Left kidney (tissue), 2 donors: ENCODE data around the gene MAP3K13. TPM values are rescaled to one million over a fixed set of nuclear protein-coding genes. Genes with fewer than 3 reads are reported as not detected.
"Not testable (repeated sequence)": the region's sequence is repeated elsewhere in the genome, so short reads cannot be mapped to it uniquely, and the experiment has no call there.

Experiments
- DNase-seq: peaks from one replicate; pipeline ENCODE4 v3.0.0-alpha.2; 2013
- polyA plus RNA-seq: library from polyadenylated mRNA; unstranded; fragments of 120-200 nt; gene quantifications from one replicate; pipeline ENCODE4 v1.2.1, GENCODE V29; 2013; ENCODE audit not compliant: insufficient read length

The MAP3K13 gene
- polyA plus RNA-seq, 1 donor: 56.1 TPM

DNA sequence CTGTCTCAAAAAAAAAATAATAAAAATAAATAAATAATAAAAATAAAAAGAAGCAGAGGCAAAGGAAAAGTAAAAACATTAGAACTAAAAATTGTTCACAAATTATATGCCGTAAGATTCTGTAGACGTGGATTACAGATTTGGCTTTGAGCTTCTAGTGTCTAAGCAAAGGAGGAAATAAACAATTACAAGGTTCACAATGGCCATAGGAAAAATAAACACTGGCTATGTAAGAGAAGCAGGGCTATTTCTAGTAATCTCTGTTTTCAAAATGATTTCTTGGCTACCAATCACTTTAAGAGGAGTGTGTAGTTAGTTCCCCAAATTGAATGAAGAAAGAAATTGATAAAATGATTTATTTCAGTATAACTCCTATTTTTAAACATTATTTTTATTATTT lies 81.4 kb downstream of the MAP3K13 start:
- DNase-seq: no peak

DNA sequence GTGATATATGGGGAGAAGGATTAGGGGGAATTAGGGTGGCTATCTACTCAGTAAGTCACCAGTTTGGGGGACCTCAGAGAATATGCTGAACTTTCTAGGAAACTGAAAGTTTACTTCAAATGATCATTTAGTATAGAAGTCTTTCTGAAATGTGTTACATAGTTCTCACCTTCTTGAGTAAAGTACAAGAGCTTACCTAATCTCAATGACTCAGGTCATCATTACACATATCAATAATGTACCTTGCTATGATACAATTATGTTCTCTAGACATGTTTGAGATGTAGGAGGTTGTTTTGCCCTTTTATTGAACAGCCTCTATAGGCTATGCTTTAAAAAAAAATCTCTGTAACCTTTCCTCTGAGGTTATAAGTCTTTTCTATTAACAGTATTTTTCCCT lies 85.2 kb downstream of the MAP3K13 start:
- no peak for DNase-seq

DNA sequence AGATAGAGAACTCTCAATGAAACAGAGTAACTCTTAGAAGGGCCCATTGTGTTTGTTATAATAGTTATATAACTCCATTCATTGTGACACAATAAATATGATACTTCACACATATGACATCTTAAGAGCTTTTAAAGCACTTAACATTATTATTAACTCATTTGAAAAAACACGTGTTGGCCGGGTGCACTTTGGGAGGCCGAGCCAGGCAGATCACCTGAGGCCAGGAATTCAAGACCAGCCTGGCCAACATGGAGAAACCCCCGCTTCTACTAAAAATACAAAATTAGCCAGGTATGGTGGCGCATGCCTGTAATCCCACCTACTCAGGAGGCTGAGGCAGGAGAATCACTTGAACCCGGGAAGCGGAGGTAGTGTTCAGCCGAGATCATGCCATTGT lies 88.5 kb downstream of the MAP3K13 start:
- not testable (repeated sequence) for DNase-seq

DNA sequence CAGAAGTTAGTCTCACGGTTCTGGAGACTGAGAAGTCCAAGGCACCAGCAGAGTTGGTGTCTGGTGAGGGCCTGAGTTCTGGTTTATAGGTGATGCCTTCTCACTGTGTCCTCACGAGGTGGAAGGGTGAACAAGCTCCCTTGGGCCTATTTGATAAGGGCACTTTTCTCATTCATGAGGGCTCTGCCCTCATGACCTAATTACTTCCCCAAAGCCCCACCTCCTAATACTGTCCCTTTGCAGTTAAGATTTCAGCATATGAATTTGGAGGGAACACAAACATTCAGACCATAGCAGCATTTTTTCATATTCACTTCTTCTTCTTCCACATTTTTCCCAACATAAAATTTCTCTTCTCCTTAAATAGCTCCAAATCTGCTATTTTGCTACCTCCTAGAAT lies 94.4 kb downstream of the MAP3K13 start:
- no peak for DNase-seq

DNA sequence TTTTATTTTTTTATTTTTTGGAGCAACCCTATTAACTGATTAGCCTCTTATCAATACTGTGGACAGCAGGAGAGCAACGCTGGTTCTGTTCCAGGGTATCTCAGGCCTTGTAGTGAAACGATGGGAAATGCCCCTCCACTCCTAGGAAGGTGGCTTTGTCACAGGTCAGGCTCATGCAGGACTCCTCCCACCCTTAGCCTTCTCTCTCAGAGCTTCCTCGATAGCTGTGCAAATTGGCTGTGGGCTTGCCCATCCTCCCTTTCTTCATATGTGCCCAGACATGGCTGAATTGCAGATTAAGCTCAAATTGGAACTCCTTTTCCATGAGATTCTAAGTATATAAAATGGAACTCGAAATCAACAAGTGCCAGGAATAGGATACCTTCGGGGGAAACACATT lies 97.4 kb downstream of the MAP3K13 start:
- no peak for DNase-seq

DNA sequence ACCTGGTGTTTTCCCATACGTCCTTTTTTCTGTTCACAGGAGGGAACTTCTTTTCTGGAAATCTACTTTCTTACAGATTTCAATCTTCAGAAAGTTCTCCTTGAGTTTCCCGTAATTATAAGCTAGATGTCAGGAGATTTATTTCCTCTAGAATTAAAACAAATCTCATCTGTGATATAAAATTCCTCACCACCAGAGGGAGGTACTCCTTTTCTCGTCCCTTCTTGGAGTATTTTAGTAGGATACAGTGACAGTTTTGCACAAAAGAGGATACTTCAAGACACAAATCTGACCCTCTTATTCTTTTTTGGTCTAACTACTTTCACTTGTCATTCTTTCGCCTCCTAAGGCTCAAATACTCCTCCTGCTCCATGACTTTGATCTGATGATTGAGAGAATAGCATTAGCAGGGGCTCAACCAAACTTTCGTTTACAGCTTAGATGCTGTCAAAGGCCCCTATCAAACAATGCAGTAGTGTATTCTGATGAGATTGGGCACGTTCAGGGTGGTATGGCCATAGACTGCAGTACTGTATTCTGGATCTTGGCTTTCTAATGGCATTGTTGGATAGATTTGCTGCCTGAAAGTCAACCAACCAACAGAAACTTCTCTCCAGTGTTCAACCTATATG lies 97.9 kb downstream of the MAP3K13 start:
- DNase-seq: peak; percentile 1

DNA sequence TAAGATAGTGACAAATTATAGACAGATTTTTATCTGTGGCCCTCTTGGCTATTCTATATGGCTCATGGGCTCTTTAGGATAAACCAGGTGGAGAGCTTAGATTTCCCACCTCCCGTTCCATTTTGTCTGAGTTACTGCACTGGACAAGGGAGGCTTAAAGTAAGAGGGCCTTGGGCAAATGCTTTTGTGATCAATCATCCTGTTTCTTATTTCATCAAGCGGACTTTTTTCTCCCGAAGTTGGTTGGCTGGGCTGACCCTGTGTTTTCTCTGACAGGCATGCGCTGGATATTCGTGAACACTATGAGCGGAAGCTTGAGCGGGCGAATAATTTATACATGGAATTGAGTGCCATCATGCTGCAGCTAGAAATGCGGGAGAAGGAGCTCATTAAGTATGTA lies 102.5 kb downstream of the MAP3K13 start:
- DNase-seq: no peak

DNA sequence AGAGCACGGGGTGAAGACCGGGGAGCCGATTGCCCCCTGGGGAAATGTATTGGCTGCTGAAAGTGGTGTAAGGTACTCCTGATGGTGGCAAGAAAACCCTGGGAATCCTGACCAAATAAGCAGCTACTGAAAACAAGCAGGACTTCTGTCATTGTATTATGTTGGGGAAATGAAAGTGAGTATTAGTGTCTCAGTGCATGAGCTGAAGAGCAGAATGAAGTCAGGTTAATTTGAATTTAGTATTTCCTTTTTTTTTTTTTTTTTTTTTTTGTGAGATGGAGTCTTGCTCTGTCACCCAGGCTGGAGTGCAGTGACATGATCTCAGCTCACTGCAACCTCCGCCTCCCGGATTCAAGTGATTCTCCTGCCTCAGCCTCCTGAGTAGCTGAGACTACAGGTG lies 103.2 kb downstream of the MAP3K13 start:
- not testable (repeated sequence) for DNase-seq

DNA sequence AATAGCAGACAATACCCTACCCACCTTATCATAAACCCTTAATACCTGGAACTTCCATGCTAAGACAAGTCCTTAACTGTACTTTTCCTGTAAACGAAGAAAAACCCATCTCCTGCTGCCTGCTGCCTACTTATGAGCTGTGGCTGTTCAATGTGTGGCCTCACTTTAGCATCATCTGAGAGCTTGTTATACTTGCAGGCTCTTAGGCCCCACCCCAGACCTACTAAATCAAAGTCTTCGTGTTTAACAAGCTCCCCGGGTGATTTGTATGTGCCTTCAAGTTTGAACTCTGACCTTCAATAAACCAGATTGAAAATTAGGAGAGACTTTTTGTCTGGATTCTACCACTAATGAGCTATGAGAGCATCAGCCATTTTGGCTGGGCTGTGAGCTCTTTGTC lies 106.6 kb downstream of the MAP3K13 start:
- DNase-seq: no peak

DNA sequence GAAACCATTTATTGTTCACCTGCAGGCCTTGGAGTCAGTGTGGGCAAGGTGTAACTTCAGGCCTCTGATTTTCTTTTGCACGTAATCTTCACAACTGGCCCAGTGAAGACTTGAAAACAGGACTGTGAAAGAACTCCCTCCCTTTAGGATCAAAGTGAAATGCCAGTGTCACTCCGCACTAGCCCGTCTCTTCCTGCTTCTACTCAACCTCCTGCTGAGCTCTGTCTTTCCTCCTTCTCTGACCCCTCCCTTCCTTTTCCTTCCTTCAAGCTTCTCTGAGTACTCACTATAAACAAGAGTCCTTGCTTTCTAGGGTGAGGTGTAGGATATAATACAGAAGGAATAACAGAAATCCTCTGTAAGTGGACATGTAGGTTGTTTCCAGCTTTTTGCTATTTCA lies 107.4 kb downstream of the MAP3K13 start:
- no peak for DNase-seq

DNA sequence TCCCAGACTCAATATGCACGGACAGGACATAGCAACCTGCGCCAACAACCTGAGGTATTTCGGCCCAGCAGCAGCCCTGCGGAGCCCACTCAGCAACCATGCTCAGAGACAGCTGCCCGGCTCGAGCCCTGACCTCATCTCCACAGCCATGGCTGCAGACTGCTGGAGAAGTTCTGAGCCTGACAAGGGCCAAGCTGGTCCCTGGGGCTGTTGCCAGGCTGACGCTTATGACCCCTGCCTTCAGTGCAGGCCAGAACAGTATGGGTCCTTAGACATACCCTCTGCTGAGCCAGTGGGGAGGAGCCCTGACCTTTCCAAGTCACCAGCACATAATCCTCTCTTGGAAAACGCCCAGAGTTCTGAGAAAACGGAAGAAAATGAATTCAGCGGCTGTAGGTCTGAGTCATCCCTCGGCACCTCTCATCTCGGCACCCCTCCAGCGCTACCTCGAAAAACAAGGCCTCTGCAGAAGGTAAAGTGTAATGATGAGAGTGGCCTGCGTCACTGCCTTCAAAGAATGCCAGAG lies 110.4 kb downstream of the MAP3K13 start:
- no peak for DNase-seq

DNA sequence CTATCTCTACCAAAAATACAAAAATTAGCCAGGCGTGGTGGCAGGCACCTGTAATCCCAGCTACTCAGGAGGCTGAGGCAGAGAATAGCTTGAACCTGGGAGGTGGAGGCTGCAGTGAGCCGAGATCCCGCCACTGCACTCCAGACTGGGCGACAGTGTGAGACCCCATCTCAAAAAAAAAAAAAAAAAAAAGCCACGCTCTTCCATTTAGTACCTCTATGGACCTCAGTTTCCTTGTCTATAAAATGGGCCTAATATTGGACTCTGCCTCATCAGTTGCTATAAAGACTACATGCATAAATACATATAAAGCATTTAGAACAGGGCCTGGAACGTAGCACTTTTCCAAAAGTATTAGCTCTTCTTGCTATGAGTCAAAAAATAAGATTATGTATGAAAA lies 112.0 kb downstream of the MAP3K13 start:
- not testable (repeated sequence) for DNase-seq

DNA sequence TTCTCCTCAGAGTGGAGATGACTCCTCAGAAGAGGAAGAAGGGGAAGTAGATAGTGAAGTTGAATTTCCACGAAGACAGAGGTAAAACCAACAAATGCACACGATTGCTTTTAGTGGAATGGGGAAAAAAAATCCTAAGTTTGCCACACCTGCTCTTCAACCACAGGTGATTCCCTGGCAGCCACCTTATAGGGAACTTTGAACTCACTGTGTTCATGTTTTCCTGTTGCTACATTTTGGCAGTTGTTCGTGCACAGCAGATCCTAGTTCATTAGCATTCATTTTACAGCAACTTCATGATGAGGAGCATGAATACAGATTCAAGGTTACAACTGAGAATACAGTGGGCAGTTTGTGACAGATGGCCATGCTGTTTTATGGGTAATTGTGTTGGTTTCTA lies 114.4 kb downstream of the MAP3K13 start:
- no peak for DNase-seq

DNA sequence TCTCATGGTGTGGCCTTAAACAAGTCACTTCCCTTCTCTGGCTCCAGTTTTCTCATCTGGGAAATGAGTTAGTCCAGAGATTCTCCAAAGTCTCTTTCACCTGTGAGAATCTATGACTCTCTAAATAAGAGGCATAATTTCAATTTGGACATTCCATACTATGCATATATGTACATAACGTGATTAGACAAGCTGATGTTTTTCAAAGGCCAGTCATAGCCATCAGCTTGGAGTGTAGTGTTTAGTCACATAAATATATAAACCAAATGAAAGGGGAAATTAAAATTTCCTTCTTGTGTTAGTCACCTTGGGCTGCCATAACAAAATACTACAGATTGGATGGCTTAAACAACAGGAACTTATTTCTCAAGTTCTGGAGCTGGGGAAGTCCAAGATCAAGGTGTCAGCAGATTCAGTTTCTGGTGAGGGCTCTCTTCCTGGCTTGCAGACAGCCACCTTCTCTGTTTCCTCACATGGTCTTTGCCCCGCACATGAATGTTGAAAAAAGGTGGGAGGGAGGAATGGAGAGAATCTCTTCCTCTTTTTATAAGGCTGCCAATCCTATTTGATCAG lies 116.5 kb downstream of the MAP3K13 start:
- DNase-seq: no peak

DNA sequence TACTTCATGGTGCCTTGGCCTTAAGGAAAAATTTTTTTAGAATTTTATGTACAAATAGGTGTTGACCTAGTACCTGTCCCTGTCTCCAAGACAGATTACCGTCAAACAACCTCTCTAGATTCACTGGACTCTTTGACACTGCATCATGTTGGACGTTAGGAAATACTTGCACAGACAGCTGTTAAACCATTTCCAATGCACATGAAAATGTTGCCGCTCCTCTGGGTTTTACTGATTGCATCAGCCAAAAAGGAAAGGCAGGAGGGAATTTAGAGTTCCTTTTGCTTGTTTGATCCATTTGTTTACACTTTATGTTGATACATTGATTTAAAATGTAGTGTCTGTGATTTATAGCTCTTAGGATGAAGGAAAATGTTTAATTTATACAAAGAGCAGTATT lies 121.4 kb downstream of the MAP3K13 start:
- no peak for DNase-seq

DNA sequence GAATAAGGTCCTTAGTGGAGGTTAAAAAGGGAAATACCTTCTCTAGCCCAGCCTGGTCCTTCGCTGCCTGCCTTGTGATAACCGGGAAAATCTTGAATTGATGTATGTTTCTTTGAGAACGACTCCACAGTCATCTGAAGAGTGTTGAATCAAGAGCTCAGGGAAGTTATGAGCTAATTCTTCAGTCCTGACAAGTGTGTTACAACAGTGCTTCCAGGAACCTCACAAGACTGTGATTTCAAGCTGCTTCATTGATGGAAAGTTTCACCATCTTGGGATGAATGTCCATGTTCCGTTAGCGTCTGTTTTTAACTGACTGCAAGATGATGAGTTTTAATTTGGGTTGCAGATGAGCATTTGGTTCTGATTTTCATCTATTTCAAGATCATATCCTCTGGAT lies 123.5 kb downstream of the MAP3K13 start:
- DNase-seq: no peak

DNA sequence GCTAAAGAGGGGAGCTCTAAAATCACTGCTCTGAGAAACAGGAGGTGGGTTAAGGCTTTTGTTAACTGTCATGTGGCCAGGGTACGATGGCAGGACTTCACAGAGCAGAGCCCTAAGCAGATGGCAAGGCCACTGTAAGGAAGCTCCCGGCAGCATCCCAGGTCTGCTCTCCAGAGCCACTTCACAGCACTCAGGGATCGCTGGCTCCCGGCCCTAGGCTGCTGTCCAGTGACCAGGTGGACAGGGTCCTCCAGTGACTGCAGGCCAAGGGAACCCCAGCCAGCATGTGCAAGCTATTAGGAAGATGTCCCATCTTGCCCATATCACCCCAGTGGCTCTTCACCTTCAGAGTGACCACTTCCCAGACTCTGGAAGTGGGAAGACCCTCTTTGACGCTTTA lies 125.5 kb downstream of the MAP3K13 start:
- no peak for DNase-seq

DNA sequence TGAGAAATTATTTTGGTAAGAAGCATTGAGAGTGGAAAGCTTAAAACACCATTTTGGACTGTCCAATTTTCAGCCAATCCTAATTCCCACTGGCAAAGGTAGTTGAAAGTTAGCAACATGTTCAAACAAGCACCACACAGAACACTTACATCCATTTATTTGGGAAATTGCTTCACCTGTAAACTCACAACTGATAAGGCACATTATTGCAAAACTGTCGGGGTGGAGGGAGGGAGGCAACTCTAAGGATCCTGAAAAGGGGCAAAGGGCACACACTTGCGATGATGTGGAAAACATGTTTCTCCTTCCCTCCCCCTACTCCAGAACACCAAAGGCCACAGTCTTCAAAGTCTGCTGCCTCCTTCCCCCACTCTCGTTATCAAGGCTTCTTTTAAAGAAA lies 126.5 kb downstream of the MAP3K13 start:
- no peak for DNase-seq

DNA sequence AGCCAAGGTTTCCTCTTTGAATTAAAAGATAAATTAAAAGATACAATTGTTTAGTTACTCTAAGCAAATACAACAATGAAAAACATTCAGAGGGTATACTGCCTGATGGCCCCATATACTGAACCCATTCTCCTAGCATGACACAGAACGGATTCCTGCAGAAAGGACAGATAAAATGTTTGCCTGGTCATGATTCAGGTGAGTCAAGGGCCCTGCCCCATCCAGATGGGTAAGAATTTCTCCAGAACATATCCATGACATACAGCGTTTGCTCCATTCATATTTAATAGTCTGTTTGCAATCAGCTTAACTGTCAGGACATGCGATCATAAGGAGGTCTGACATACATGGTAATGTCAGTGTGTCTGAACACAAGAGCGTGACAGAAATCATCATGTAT lies 127.3 kb downstream of the MAP3K13 start:
- no peak for DNase-seq

DNA sequence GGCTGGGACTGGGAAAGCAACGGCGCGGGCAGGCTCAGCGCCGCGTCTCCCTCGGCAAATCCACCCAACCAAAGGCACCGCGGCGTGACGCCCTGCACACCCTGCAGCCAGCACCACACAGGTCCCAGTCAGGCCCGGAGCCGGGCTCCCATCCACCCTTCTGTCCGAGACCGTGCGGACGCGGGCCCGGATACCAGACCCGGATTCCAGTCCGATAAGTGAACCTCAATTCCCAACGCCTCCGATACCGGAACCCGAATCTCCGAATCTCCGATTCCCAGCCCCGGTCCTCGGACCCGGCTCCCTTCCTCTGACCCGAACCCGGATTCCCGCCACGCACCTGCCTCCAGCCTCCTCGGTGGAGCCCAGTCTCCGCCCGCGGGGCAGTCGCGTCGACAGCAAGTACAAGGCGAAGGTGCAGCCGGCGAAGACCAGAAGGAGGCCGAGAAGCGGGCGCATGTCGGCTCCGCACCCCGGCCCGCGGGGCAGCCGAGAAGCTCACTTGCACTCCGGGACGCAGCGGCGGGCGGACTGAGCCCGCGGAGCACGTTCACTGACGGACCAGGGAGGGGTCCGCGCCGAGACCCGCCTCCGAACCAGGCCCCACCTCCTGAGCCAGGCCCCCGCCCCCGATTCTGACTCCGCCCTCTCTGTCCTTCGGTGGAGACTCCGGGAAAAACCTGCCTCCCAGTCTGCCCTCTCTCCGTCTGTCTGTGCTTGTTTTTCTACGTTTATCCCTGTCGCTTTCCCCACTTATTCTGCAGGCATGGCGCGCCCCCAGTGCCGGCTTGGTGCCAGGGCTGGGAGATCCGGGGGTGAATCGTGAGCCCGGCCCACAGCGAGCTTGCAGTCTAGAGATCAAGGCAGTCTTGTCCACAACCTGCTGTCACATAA lies 135.8 kb downstream of the MAP3K13 start, which contains the start of gene TMEM41A:
Gene TMEM41A (minus strand): TSS at position 533 of the 894 bp plus-strand sequence. CDS start 74 bp downstream, at position 459.
- peak; percentile 89 for DNase-seq

DNA sequence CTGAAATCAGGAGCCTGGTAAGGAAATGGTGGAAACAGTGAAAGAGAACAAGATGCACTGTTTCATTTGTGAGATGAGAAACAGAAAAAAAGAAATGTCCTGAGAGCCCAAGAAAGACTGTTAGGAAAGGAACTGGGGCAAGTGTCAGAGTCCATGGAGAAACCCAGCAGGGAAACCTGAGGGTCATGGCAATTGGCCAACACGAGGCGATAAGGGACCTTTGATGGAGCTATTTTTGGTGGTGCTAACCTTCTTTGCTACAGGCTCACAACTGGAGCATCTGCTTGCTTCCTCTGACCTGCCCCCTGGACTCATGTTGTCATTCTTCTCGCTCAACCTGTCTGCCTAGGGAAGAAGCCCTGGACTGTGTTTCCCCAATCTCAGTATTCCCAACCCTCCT lies 140.1 kb downstream of the MAP3K13 start:
- DNase-seq: no peak

DNA sequence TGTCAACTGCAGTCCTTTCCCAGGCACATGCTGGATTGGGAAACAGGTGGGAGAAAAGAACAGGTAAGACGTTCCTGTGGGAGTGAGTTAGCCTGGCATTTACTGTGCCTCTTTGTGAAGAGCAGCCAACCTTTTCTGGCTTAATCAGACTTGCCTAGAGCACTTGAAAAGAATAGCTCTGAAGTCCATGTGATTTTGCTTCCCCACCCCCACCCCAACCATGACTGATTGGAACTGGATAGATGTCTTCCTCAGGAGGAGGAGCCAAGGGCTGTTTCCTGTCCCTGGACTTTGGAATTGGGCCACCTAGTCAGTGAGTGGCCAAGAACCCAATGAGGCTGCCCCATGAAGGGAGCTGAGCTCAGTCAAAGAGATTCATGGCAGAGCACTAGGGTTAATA lies 140.6 kb downstream of the MAP3K13 start:
- no peak for DNase-seq

DNA sequence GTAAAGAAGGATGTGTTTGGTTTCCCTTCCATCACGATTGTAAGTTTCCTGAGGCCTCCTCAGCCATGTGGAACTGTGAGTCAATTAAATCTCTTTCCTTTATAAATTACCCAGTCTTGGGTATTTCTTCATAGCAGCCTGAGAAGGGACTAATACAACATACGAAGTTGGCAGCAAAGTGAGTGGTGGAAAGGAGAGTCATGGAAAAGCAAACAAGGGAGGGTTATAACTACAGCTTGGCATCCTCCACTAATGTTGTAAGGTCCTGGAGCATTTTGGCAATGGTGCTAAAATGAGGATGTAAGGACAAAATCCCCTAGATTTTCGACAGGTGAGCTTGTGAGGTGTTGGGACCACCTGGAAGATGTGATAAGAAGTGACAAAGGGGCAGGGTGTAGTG lies 141.7 kb downstream of the MAP3K13 start:
- DNase-seq: no peak
